ENCODE data around the gene ZNF503. TPM values are rescaled to one million over a fixed set of nuclear protein-coding genes. Genes with fewer than 3 reads are reported as not detected.

ZNF503 gene
- 0.05 TPM for polyA plus RNA-seq (2012; ENCODE audit: low read depth, missing spikeins)

- DNase-seq (ENCODE audit: insufficient read length, low spot score) = peak; percentile 44
- TF ChIP-seq TAF1 (IDR thresholded peaks at IDR 0.05; ENCODE audit: low read depth, low read length) (no peak), SPI1 (IDR thresholded peaks at IDR 0.05; ENCODE audit: low read depth, low read length) (no peak), POLR2A (IDR thresholded peaks at IDR 0.05; ENCODE audit: low read depth, low read length) (no peak), POU2F2 (IDR thresholded peaks at IDR 0.05; ENCODE audit: low read depth, low read length) (no peak), PAX5 (IDR thresholded peaks at IDR 0.05; ENCODE audit: insufficient read depth, low read length, severe bottlenecking) (no peak), POLR2AphosphoS5 (IDR thresholded peaks at IDR 0.05; ENCODE audit: low read depth, low read length) (no peak)
- no peak for FAIRE-seq
Measured at GRCh38 chr10:75401569-75402485, at the start of gene ZNF503. ZNF503 (minus strand) TSS chr10:75401764; CDS start chr10:75401419, 345 bp downstream.

GRCh38 chr10:75450644-75451640 lies 49.4 kb upstream of the ZNF503 start:
- no peak for TF ChIP-seq POLR2AphosphoS5 (IDR thresholded peaks at IDR 0.05; ENCODE audit: low read depth, low read length)
- no peak for TF ChIP-seq POU2F2 (IDR thresholded peaks at IDR 0.05; ENCODE audit: low read depth, low read length)
- no peak for TF ChIP-seq TAF1 (IDR thresholded peaks at IDR 0.05; ENCODE audit: low read depth, low read length)
- no peak for TF ChIP-seq PAX5 (IDR thresholded peaks at IDR 0.05; ENCODE audit: insufficient read depth, low read length, severe bottlenecking)
- TF ChIP-seq SPI1 (IDR thresholded peaks at IDR 0.05; ENCODE audit: low read depth, low read length) = no peak
- no peak for TF ChIP-seq POLR2A (IDR thresholded peaks at IDR 0.05; ENCODE audit: low read depth, low read length)
- DNase-seq (ENCODE audit: insufficient read length, low spot score) = no peak
- no peak for FAIRE-seq

GRCh38 chr10:75450075-75450445 lies 48.5 kb upstream of the ZNF503 start:
- no peak for TF ChIP-seq POLR2AphosphoS5 (IDR thresholded peaks at IDR 0.05; ENCODE audit: low read depth, low read length)
- TF ChIP-seq SPI1 (IDR thresholded peaks at IDR 0.05; ENCODE audit: low read depth, low read length) = no peak
- no peak for TF ChIP-seq POLR2A (IDR thresholded peaks at IDR 0.05; ENCODE audit: low read depth, low read length)
- no peak for TF ChIP-seq PAX5 (IDR thresholded peaks at IDR 0.05; ENCODE audit: insufficient read depth, low read length, severe bottlenecking)
- no peak for TF ChIP-seq POU2F2 (IDR thresholded peaks at IDR 0.05; ENCODE audit: low read depth, low read length)
- no peak for TF ChIP-seq TAF1 (IDR thresholded peaks at IDR 0.05; ENCODE audit: low read depth, low read length)
- no peak for DNase-seq (ENCODE audit: insufficient read length, low spot score)
- FAIRE-seq = no peak

GRCh38 chr10:75449382-75450074 lies 48.0 kb upstream of the ZNF503 start:
- DNase-seq (ENCODE audit: insufficient read length, low spot score) (no peak), FAIRE-seq (no peak)
- TF ChIP-seq POU2F2 (IDR thresholded peaks at IDR 0.05; ENCODE audit: low read depth, low read length) (no peak), POLR2AphosphoS5 (IDR thresholded peaks at IDR 0.05; ENCODE audit: low read depth, low read length) (no peak), SPI1 (IDR thresholded peaks at IDR 0.05; ENCODE audit: low read depth, low read length) (no peak), PAX5 (IDR thresholded peaks at IDR 0.05; ENCODE audit: insufficient read depth, low read length, severe bottlenecking) (no peak), TAF1 (IDR thresholded peaks at IDR 0.05; ENCODE audit: low read depth, low read length) (no peak), POLR2A (IDR thresholded peaks at IDR 0.05; ENCODE audit: low read depth, low read length) (no peak)

- no peak for TF ChIP-seq POU2F2 (IDR thresholded peaks at IDR 0.05; ENCODE audit: low read depth, low read length)
- no peak for TF ChIP-seq PAX5 (IDR thresholded peaks at IDR 0.05; ENCODE audit: insufficient read depth, low read length, severe bottlenecking)
- TF ChIP-seq POLR2A (IDR thresholded peaks at IDR 0.05; ENCODE audit: low read depth, low read length) = no peak
- no peak for TF ChIP-seq SPI1 (IDR thresholded peaks at IDR 0.05; ENCODE audit: low read depth, low read length)
- no peak for TF ChIP-seq POLR2AphosphoS5 (IDR thresholded peaks at IDR 0.05; ENCODE audit: low read depth, low read length)
- no peak for TF ChIP-seq TAF1 (IDR thresholded peaks at IDR 0.05; ENCODE audit: low read depth, low read length)
- FAIRE-seq (no peak), DNase-seq (ENCODE audit: insufficient read length, low spot score) (no peak)
Measured at GRCh38 chr10:75448166-75448565, 46.6 kb upstream of the ZNF503 start.

GRCh38 chr10:75446508-75446907 lies 44.9 kb upstream of the ZNF503 start:
- FAIRE-seq (no peak), DNase-seq (ENCODE audit: insufficient read length, low spot score) (no peak)
- TF ChIP-seq POLR2A (IDR thresholded peaks at IDR 0.05; ENCODE audit: low read depth, low read length) = no peak
- no peak for TF ChIP-seq SPI1 (IDR thresholded peaks at IDR 0.05; ENCODE audit: low read depth, low read length)
- TF ChIP-seq POLR2AphosphoS5 (IDR thresholded peaks at IDR 0.05; ENCODE audit: low read depth, low read length) = no peak
- no peak for TF ChIP-seq POU2F2 (IDR thresholded peaks at IDR 0.05; ENCODE audit: low read depth, low read length)
- no peak for TF ChIP-seq TAF1 (IDR thresholded peaks at IDR 0.05; ENCODE audit: low read depth, low read length)
- no peak for TF ChIP-seq PAX5 (IDR thresholded peaks at IDR 0.05; ENCODE audit: insufficient read depth, low read length, severe bottlenecking)

- FAIRE-seq (no peak), DNase-seq (ENCODE audit: insufficient read length, low spot score) (no peak)
- no peak for TF ChIP-seq POLR2AphosphoS5 (IDR thresholded peaks at IDR 0.05; ENCODE audit: low read depth, low read length)
- no peak for TF ChIP-seq SPI1 (IDR thresholded peaks at IDR 0.05; ENCODE audit: low read depth, low read length)
- TF ChIP-seq TAF1 (IDR thresholded peaks at IDR 0.05; ENCODE audit: low read depth, low read length) = no peak
- no peak for TF ChIP-seq PAX5 (IDR thresholded peaks at IDR 0.05; ENCODE audit: insufficient read depth, low read length, severe bottlenecking)
- no peak for TF ChIP-seq POLR2A (IDR thresholded peaks at IDR 0.05; ENCODE audit: low read depth, low read length)
- no peak for TF ChIP-seq POU2F2 (IDR thresholded peaks at IDR 0.05; ENCODE audit: low read depth, low read length)
Measured at GRCh38 chr10:75444781-75445386, 43.3 kb upstream of the ZNF503 start.

GRCh38 chr10:75443362-75443761 lies 41.8 kb upstream of the ZNF503 start:
- TF ChIP-seq PAX5 (IDR thresholded peaks at IDR 0.05; ENCODE audit: insufficient read depth, low read length, severe bottlenecking) (no peak), SPI1 (IDR thresholded peaks at IDR 0.05; ENCODE audit: low read depth, low read length) (no peak), POLR2A (IDR thresholded peaks at IDR 0.05; ENCODE audit: low read depth, low read length) (no peak), POU2F2 (IDR thresholded peaks at IDR 0.05; ENCODE audit: low read depth, low read length) (no peak), POLR2AphosphoS5 (IDR thresholded peaks at IDR 0.05; ENCODE audit: low read depth, low read length) (no peak), TAF1 (IDR thresholded peaks at IDR 0.05; ENCODE audit: low read depth, low read length) (no peak)
- no peak for FAIRE-seq
- DNase-seq (ENCODE audit: insufficient read length, low spot score) = no peak

Measured in GM12891 (cell line).